GM18505 (cell line): ENCODE results near the gene MKX.
"Not testable (repeated sequence)": the region's sequence is repeated elsewhere in the genome, so short reads cannot be mapped to it uniquely, and the experiment has no call there.

Experiments used
- ATAC-seq: cut with Tn5 transposase; IDR thresholded peaks from one replicate; pipeline ENCODE4 v1.9.1; 2021; ENCODE audit not compliant: unreplicated experiment
- POLR2A ChIP-seq: IDR thresholded peaks from 4 replicates; pipeline ENCODE4 v1.6.1; 2011; ENCODE audit warnings: borderline replicate concordance; ENCODE audit not compliant: insufficient read depth, insufficient read length; ENCODE audit errors: extremely low read depth

Gene MKX

GRCh38 chr10:27692663-27693062 lies 53.0 kb downstream of the MKX start:
- no peak for TF ChIP-seq POLR2A
- ATAC-seq: no peak

- TF ChIP-seq POLR2A: no peak
- ATAC-seq: no peak
Measured at GRCh38 chr10:27688991-27689390, 56.6 kb downstream of the MKX start.

GRCh38 chr10:27688276-27688675 lies 57.3 kb downstream of the MKX start:
- TF ChIP-seq POLR2A: no peak
- ATAC-seq: no peak

- no peak for ATAC-seq
- no peak for TF ChIP-seq POLR2A
Measured at GRCh38 chr10:27687743-27688142, 57.9 kb downstream of the MKX start.

GRCh38 chr10:27687326-27687725 lies 58.3 kb downstream of the MKX start:
- no peak for ATAC-seq
- no peak for TF ChIP-seq POLR2A

- no peak for ATAC-seq
- no peak for TF ChIP-seq POLR2A
Measured at GRCh38 chr10:27685681-27686080, 59.9 kb downstream of the MKX start.

GRCh38 chr10:27683226-27683625 lies 62.4 kb downstream of the MKX start:
- no peak for ATAC-seq
- TF ChIP-seq POLR2A: no peak

GRCh38 chr10:27681795-27682194 lies 63.8 kb downstream of the MKX start:
- ATAC-seq: not testable (repeated sequence)

- no peak for TF ChIP-seq POLR2A
- ATAC-seq: no peak
Measured at GRCh38 chr10:27680691-27681605, 64.7 kb downstream of the MKX start.

GRCh38 chr10:27680006-27680557 lies 65.5 kb downstream of the MKX start:
- no peak for ATAC-seq
- TF ChIP-seq POLR2A: no peak

- no peak for TF ChIP-seq POLR2A
- no peak for ATAC-seq
Measured at GRCh38 chr10:27679369-27679912, 66.2 kb downstream of the MKX start.

- no peak for TF ChIP-seq POLR2A
- no peak for ATAC-seq
Measured at GRCh38 chr10:27678166-27678565, 67.5 kb downstream of the MKX start.

- ATAC-seq: no peak
- TF ChIP-seq POLR2A: no peak
Measured at GRCh38 chr10:27673065-27673464, 72.6 kb downstream of the MKX start.

- ATAC-seq: no peak
- no peak for TF ChIP-seq POLR2A
Measured at GRCh38 chr10:27671821-27672220, 73.8 kb downstream of the MKX start.

- TF ChIP-seq POLR2A: no peak
- ATAC-seq: no peak
Measured at GRCh38 chr10:27664461-27664860, 81.2 kb downstream of the MKX start.

GRCh38 chr10:27663621-27664020 lies 82.0 kb downstream of the MKX start:
- no peak for ATAC-seq
- no peak for TF ChIP-seq POLR2A
